Fibroblast of lung (primary cell): ENCODE measurements around the gene ZNF227.

Experiments
- EZH2 ChIP-seq: IDR thresholded peaks from 2 replicates; pipeline ENCODE4 v1.5.1; 2012; ENCODE audit warnings: low read length, control low read depth, mild to moderate bottlenecking; ENCODE audit errors: missing control alignments
- TF ChIP-seq, protein P1 (sequence below), 2 donors: IDR thresholded peaks in 1 of 2; conservative IDR thresholded peaks in 1 of 2; 1 replicate in 1 of 2; 2 replicates in 1 of 2; pipeline ENCODE4 v1.5.1; 2011 to 2012; ENCODE audit warnings: low read length in 2 of 2, control low read depth in 1 of 2, inconsistent platforms in 1 of 2, low read depth in 1 of 2, mild to moderate bottlenecking in 1 of 2

DNA sequence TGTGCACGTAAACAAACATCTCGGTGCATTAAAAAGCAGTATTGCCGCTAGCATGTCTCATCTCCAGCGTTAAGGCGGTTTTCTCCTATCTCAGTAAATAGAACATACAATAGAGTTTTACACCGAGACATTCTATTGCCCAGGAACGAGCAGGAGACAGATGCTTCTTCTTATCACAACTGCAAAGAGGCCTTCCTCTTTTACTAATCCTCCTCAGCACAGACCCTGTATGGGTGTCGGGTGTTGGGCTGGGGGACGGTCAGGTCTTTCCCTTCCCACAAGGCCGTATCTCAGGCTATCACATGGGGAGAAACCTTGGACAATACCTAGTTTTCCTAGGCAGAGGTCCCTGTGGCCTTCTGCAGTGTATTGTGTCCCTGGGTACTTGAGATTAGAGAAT is 68.6 kb downstream of the ZNF227 start:
- TF ChIP-seq, protein P1, sequence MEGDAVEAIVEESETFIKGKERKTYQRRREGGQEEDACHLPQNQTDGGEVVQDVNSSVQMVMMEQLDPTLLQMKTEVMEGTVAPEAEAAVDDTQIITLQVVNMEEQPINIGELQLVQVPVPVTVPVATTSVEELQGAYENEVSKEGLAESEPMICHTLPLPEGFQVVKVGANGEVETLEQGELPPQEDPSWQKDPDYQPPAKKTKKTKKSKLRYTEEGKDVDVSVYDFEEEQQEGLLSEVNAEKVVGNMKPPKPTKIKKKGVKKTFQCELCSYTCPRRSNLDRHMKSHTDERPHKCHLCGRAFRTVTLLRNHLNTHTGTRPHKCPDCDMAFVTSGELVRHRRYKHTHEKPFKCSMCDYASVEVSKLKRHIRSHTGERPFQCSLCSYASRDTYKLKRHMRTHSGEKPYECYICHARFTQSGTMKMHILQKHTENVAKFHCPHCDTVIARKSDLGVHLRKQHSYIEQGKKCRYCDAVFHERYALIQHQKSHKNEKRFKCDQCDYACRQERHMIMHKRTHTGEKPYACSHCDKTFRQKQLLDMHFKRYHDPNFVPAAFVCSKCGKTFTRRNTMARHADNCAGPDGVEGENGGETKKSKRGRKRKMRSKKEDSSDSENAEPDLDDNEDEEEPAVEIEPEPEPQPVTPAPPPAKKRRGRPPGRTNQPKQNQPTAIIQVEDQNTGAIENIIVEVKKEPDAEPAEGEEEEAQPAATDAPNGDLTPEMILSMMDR (conservative IDR thresholded peaks at IDR 0.05 in 1 of 2, IDR thresholded peaks at IDR 0.05 in 1 of 2; ENCODE audit: low read depth in 1 of 2, low read length in 2 of 2) = no peak
- TF ChIP-seq EZH2 = no peak
